Hepatocyte (in vitro differentiated cells): ENCODE measurements around the gene CNNM2. TPM values are rescaled to one million over a fixed set of nuclear protein-coding genes. Genes with fewer than 3 reads are reported as not detected.

ENCODE experiments used
- DNase-seq: peaks from one replicate; pipeline ENCODE4 v3.0.0-alpha.2; 2016; ENCODE audit warnings: low spot score
- H2AFZ ChIP-seq: fragments of 200-600 bp; sonication (generic); 2 replicates; pipeline ENCODE4 v1.6.0; 2016; ENCODE audit warnings: antibody characterized with exemption, mild to moderate bottlenecking
- H3K27ac ChIP-seq: fragments of 200-600 bp; sonication (generic); 2 replicates; pipeline ENCODE4 v1.5.1; 2016; ENCODE audit warnings: mild to moderate bottlenecking
- H3K27me3 ChIP-seq: fragments of 200-600 bp; sonication (generic); 2 replicates; pipeline ENCODE4 v1.6.1; 2016
- H3K36me3 ChIP-seq: fragments of 200-600 bp; sonication (generic); replicated peaks from 2 replicates; pipeline ENCODE4 v1.5.1; 2016; ENCODE audit warnings: low read depth; ENCODE audit not compliant: insufficient read depth
- H3K4me1 ChIP-seq: fragments of 200-600 bp; sonication (generic); 2 replicates; pipeline ENCODE4 v1.5.1; 2016; ENCODE audit warnings: mild to moderate bottlenecking, moderate library complexity; ENCODE audit not compliant: insufficient read depth
- H3K4me2 ChIP-seq: fragments of 200-600 bp; sonication (generic); 2 replicates; pipeline ENCODE4 v1.6.0; 2016
- H3K4me3 ChIP-seq: fragments of 200-600 bp; sonication (generic); 2 replicates; pipeline ENCODE4 v1.5.1; 2016; ENCODE audit warnings: mild to moderate bottlenecking
- H3K79me2 ChIP-seq: fragments of 200-600 bp; sonication (generic); 2 replicates; pipeline ENCODE4 v1.6.0; 2017; ENCODE audit warnings: mild to moderate bottlenecking
- H3K9me2 ChIP-seq: fragments of 200-600 bp; sonication (generic); replicated peaks from 2 replicates; pipeline ENCODE4 v1.6.0; 2017; ENCODE audit warnings: mild to moderate bottlenecking; ENCODE audit not compliant: insufficient read depth
- H3K9me3 ChIP-seq: fragments of 200-600 bp; sonication (generic); 2 replicates; pipeline ENCODE4 v1.5.1; 2016; ENCODE audit warnings: low read depth, mild to moderate bottlenecking
- H4K20me1 ChIP-seq: fragments of 200-600 bp; sonication (generic); 2 replicates; pipeline ENCODE4 v1.6.0; 2016; ENCODE audit warnings: mild to moderate bottlenecking; ENCODE audit not compliant: insufficient read depth, poor library complexity, severe bottlenecking
- CTCF ChIP-seq: fragments of 200-600 bp; sonication (generic); IDR thresholded peaks from 2 replicates; pipeline ENCODE4 v1.5.1; 2016; ENCODE audit warnings: antibody characterized with exemption, mild to moderate bottlenecking; ENCODE audit not compliant: poor library complexity
- EZH2 ChIP-seq: fragments of 200-600 bp; sonication (generic); IDR thresholded peaks from 2 replicates; pipeline ENCODE4 v1.6.1; 2016; ENCODE audit warnings: antibody characterized with exemption, mild to moderate bottlenecking, borderline replicate concordance
- EZH2phosphoT487 ChIP-seq: fragments of 200-600 bp; sonication (generic); IDR thresholded peaks from one replicate; pipeline ENCODE4 v1.6.1; 2018; ENCODE audit warnings: antibody characterized with exemption, mild to moderate bottlenecking, low read depth, moderate library complexity; ENCODE audit not compliant: unreplicated experiment, severe bottlenecking
- WGBS: methylation state at CpG from one replicate; pipeline ENCODE4 v1.1.6; 2016; ENCODE audit warnings: low lambda C conversion rate; ENCODE audit errors: missing lambda C conversion rate; 5-methylcytosine and 5-hydroxymethylcytosine counted together
- polyA plus RNA-seq: library from polyadenylated mRNA; unstranded; fragments of >200 nt; fragmentation: Nextera tagmentation; extraction: Ambion mirVana; gene quantifications from 2 replicates; pipeline ENCODE4 v1.2.1, GENCODE V29; 2016
- total RNA-seq: library from RNA; depleted of rRNA; stranded (reverse); fragments of >200 nt; gene quantifications from 2 replicates; pipeline ENCODE4 v1.2.3, GENCODE V29; 2014

The CNNM2 gene
- total and polyA plus RNA-seq, 2 experiments from 2014 or later, result 6.8 to 9.8 TPM

DNA sequence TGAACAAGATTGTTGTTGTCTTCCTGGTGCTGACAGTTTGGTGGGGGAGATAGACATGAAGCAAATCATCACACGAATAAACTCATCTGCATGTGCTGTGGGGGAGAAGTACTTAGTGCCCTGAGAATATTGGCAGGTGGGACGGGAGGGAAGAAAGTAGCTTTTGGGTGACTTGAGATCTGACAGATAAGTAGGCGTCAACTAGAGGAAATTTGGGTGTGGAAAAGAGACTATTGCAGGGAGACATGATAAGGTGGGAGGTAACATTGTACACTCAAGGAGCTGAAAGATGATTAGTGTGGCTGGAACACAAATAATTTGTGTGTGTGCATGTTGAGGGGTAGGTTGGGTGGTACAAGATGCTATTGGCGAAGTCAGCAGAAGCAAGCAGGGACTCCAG is 30.1 kb downstream of the CNNM2 start:
- Histone ChIP-seq H3K9me3 (no peaks in the 10 kb centered on the region), H3K79me2 (no peaks in the 10 kb centered on the region), H3K27ac (no peak overlapping the region), H3K9me2 (no peaks in the 10 kb centered on the region), H3K27me3 (no peaks in the 10 kb centered on the region), H2AFZ (no peak overlapping the region), H3K36me3 (no peaks in the 10 kb centered on the region), H3K4me3 (no peak overlapping the region), H4K20me1 (no peaks in the 10 kb centered on the region), H3K4me2 (no peak overlapping the region), H3K4me1 (peaks cover 13% of the 10 kb centered on the region)
- WGBS, result 92% methylated on average over 4 of the region's 4 CpGs
- TF ChIP-seq CTCF (no peak), EZH2phosphoT487 (no peak), EZH2 (no peak)
- no peak for DNase-seq

- H3K4me3 ChIP-seq, result no peak overlapping the region
- 87% methylated on average over 3 of the region's 3 CpGs for WGBS
Measured at GRCh38 chr10:102948786-102949185, 30.7 kb downstream of the CNNM2 start.

GRCh38 chr10:102949916-102950315 is 31.8 kb downstream of the CNNM2 start:
- Histone ChIP-seq H3K4me1 (peaks cover 13% of the 10 kb centered on the region), H2AFZ (no peak overlapping the region), H3K9me2 (no peaks in the 10 kb centered on the region), H3K79me2 (no peaks in the 10 kb centered on the region), H4K20me1 (no peaks in the 10 kb centered on the region), H3K9me3 (no peaks in the 10 kb centered on the region), H3K4me3 (no peak overlapping the region), H3K27me3 (no peaks in the 10 kb centered on the region), H3K27ac (no peak overlapping the region), H3K4me2 (no peak overlapping the region), H3K36me3 (no peaks in the 10 kb centered on the region)
- TF ChIP-seq CTCF, result no peak
- no peak for TF ChIP-seq EZH2phosphoT487
- TF ChIP-seq EZH2, result no peak
- no peak for DNase-seq
- 94% methylated on average over 4 of the region's 4 CpGs for WGBS

More at GRCh38 chr10:102948786-102949185, 30.7 kb downstream of the CNNM2 start:
- no peak for DNase-seq
- H3K9me3 ChIP-seq, result no peaks in the 10 kb centered on the region
- no peak overlapping the region for H3K4me2 ChIP-seq
- H3K4me1 ChIP-seq, result peaks cover 13% of the 10 kb centered on the region
- no peaks in the 10 kb centered on the region for H4K20me1 ChIP-seq
- TF ChIP-seq EZH2phosphoT487 (no peak), EZH2 (no peak), CTCF (no peak)
- H3K27me3 ChIP-seq, result no peaks in the 10 kb centered on the region
- no peaks in the 10 kb centered on the region for H3K36me3 ChIP-seq
- no peaks in the 10 kb centered on the region for H3K9me2 ChIP-seq
- no peak overlapping the region for H2AFZ ChIP-seq
- H3K79me2 ChIP-seq, result no peaks in the 10 kb centered on the region
- H3K27ac ChIP-seq, result no peak overlapping the region

DNA sequence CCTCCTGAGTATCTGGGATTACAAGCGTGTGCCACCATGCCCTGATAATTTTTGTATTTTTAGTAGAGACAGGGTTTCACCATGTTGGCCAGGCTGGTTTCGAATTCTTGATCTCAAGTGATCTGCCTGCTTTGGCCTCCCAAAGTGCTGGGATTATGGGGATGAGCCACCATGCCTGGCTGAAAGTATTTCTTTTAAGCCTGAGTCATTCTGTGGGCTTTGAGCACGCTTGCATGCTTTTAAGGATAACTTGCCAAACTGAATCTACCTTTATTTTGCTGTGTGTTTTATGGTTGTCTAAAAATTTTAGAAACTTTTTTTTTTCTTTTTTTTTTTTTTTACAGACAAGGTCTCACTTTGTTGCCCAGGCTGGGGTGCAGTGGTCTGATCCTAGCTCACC is 33.2 kb downstream of the CNNM2 start:
- Histone ChIP-seq H3K79me2 (no peaks in the 10 kb centered on the region), H3K27ac (no peak overlapping the region), H3K4me3 (no peak overlapping the region), H3K27me3 (no peaks in the 10 kb centered on the region), H2AFZ (no peak overlapping the region), H3K4me1 (peaks cover 6% of the 10 kb centered on the region), H4K20me1 (no peaks in the 10 kb centered on the region), H3K9me3 (no peaks in the 10 kb centered on the region), H3K36me3 (no peaks in the 10 kb centered on the region), H3K9me2 (no peaks in the 10 kb centered on the region), H3K4me2 (no peak overlapping the region)
- TF ChIP-seq CTCF, result no peak
- no peak for TF ChIP-seq EZH2
- TF ChIP-seq EZH2phosphoT487, result no peak
- DNase-seq, result no peak
- 92% methylated on average over 3 of the region's 3 CpGs for WGBS
